GM18498 (cell line): ENCODE measurements around the gene LRRC17.
"Not testable (repeated sequence)": the region's sequence is repeated elsewhere in the genome, so short reads cannot be mapped to it uniquely, and the experiment has no call there.

Experiments
- ATAC-seq: cut with Tn5 transposase; IDR thresholded peaks from one replicate; pipeline ENCODE4 v1.9.1; 2021; ENCODE audit warnings: mild to moderate bottlenecking, moderate library complexity; ENCODE audit not compliant: unreplicated experiment

The LRRC17 gene

GRCh38 chr7:102942181-102942866 is 29.5 kb downstream of the LRRC17 start:
- no peak for ATAC-seq

GRCh38 chr7:102942868-102943267 is 30.1 kb downstream of the LRRC17 start:
- ATAC-seq, result no peak

GRCh38 chr7:102943423-102944169 is 30.8 kb downstream of the LRRC17 start:
- no peak for ATAC-seq

GRCh38 chr7:102944241-102944640 is 31.4 kb downstream of the LRRC17 start:
- no peak for ATAC-seq

DNA sequence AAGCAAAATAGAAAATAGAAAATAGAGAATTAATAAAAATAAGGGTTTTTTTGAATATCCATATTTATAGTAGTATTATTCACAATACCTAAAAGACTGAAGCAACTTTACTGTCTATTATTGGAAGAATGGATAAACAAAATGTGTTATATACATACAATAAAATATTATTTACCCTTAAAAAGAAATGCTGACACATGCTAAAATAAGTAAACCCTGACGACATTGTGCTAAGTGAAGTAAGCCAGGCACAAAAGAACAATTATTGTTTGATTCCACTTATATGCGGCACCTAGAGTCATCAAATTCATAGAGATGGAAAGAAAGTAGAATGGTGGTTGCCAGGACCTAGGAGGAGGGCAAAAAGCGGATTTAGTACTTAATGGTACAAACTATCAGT is 39.0 kb downstream of the LRRC17 start:
- ATAC-seq, result no peak

DNA sequence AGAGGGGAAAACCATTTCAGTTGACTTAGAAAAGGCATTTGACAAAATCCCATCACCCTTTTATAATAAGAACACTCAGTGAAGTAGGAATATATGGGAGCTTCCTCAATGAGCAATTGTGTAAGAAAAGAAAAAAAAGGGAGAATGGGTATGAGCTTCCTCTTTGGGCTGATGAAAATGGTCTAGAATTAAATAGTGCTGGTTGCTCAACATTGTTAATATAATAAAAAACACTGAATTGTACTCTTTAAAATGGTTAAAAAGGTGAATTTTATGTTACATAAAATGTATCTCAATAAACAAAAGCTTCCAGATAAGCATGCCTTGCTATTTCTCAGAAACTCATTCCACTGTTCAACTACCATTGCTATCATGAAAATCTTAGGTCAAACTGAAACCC is 40.6 kb downstream of the LRRC17 start:
- ATAC-seq, result no peak

GRCh38 chr7:102954359-102954758 is 41.6 kb downstream of the LRRC17 start:
- ATAC-seq, result not testable (repeated sequence)

DNA sequence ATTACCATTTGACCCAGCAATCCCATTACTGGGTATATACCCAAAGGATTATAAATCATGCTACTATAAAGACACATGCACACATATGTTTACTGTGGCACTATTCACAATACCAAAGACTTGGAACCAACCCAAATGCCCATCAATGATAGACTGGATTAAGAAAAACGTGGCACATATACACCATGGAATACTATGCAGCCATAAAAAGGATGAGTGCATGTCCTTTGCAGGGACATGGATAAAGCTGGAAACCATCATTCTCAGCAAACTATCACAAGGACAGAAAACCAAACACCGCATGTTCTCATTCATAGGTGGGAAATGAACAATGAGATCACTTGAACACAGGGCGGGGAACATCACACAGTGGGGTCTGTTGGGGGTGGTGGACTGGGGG is 45.2 kb downstream of the LRRC17 start:
- not testable (repeated sequence) for ATAC-seq

DNA sequence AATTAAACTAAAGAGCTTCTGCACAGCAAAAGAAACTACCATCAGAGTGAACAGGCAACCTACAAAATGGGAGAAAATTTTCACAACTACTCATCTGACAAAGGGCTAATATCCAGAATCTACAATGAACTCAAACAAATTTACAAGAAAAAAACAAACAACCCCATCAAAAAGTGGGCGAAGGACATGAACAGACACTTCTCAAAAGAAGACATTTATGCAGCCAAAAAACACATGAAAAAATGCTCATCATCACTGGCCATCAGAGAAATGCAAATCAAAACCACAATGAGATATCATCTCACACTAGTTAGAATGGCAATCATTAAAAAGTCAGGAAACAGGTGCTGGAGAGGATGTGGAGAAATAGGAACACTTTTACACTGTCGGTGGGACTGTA is 49.2 kb downstream of the LRRC17 start:
- not testable (repeated sequence) for ATAC-seq

- no peak for ATAC-seq
Observed at GRCh38 chr7:102966465-102966864, 53.7 kb downstream of the LRRC17 start.

GRCh38 chr7:102967798-102968197 is 55.0 kb downstream of the LRRC17 start:
- no peak for ATAC-seq

GRCh38 chr7:102973096-102973802 is 60.4 kb downstream of the LRRC17 start:
- ATAC-seq, result no peak

DNA sequence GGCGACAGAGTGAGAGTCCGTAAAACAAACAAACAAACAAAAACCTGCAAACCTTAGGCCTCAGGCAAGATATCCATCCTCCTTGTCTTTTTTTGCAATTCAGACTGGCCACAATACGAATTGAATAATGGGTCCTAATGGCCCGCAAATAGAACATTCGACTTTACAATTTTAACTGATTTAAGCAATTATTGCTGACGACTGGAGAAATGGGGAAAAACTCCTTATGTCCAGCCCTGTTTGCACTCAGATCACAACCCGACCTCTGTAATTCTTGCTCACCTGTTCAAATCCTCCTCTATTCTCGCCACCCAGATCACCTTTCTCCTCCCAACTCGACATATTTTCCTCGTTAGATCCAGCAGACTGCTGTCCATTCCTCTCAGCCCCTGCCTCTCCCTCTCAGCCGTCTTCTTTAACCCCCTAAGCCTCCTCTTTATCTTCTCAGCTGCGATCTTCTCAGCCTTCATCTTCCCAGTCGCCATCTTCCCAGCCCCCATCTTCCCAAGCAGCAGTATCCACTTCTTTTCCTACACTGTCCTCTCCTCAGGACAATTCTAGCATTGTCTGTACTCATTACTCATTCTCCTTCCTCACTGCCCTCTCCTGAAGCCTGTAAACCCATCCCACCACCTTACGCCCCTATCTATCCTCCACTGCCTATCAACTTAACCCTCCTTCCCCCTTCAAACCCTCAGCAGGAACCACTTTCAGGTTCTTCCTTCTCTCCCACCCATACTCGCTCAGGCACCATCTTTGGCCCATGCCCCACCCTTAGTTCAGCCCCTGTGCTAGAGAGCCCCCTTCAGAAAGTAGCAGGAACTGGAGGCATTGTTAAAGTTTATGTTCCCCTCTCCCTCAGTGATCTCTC is 61.8 kb downstream of the LRRC17 start:
- ATAC-seq, result no peak

DNA sequence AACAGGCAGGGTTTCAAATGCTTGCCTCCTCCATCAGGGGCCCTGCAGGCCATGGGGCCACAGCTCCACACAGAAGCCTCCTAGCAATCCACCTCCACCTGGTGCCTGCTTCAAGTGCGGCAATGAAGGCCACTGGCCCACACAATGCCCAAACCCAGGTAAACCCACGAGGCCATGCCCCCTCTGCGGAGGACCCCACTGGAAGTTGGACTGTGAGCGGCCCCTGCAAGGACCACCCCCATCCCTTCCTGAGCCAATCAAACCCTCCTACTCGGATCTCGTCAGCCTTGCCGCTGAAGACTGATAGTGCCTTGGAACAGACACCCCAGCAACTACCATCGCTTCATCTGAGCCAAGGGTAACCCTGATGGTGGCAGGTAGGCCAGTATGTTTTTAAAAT is 63.1 kb downstream of the LRRC17 start:
- no peak for ATAC-seq

GRCh38 chr7:102976493-102976892 is 63.7 kb downstream of the LRRC17 start:
- ATAC-seq, result no peak

DNA sequence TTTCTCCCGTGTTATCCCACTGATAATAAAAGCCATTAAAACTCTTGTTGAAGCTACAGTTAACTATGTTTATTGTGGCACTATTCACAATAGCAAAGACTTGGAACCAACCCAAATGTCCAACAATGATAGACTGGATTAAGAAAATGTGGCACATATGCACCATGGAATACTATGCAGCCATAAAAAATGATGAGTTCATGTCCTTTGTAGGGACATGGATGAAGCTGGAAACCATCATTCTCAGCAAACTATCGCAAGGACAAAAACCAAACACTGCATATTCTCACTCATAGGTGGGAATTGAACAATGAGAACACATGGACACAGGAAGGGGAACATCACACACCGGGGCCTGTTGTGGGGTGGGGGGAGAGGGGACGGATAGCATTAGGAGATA is 64.8 kb downstream of the LRRC17 start:
- not testable (repeated sequence) for ATAC-seq

GRCh38 chr7:102978284-102978683 is 65.5 kb downstream of the LRRC17 start:
- no peak for ATAC-seq

GRCh38 chr7:102979670-102980069 is 66.9 kb downstream of the LRRC17 start:
- ATAC-seq, result no peak

- no peak for ATAC-seq
Observed at GRCh38 chr7:102981451-102981850, 68.7 kb downstream of the LRRC17 start.

- no peak for ATAC-seq
Observed at GRCh38 chr7:102982235-102982634, 69.4 kb downstream of the LRRC17 start.

GRCh38 chr7:102983602-102984001 is 70.8 kb downstream of the LRRC17 start:
- ATAC-seq, result no peak
